HG03575 (cell line): ENCODE measurements around the gene SLC25A44.
"Not testable (repeated sequence)": the region's sequence is repeated elsewhere in the genome, so short reads cannot be mapped to it uniquely, and the experiment has no call there.

ENCODE experiments used
- ATAC-seq: cut with Tn5 transposase; IDR thresholded peaks from one replicate; pipeline ENCODE4 v1.9.1; 2021; ENCODE audit not compliant: unreplicated experiment, insufficient number of reproducible peaks, low FRiP score; ENCODE audit errors: extremely low read depth

SLC25A44 gene

DNA sequence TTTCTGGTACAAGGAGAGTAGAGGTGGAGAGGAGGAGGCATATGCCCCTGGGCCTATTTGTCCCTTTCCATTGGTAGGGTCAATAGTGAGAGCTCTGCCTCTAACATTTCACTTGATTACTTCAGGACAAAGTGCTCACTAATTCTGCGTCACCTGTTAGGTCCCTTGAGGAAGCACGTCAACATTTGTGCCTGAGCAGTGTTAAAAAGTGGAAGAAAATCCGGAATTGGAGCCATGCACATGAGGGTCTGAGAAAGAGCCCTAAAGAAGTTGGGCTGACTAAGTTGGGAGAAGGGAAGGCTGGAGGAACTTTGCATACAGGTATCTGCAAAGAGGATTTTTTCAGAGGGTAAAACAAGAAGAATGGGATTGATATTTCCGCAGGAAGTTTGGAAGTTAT, 1.9 kb downstream of the SLC25A44 start:
- ATAC-seq, result no peak

DNA sequence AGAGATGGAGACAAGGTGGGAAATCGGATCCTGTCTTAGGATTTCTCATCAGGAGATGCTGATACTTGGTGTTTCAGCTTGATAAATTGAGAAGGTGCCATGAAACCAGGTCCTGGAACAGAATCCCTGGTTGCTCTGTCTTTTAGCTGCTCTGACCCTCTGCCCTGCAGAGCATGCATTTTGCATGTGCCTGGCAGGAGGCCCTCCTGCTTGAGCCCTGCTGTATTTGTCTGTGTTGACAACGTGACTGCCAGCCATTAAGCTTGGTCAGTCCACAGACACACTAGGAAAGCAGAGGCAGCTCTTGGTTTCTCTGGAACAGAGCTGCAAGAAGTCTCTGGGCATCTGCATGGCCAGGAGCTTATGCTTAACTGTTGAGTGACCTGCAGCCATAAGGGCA, 2.5 kb downstream of the SLC25A44 start:
- ATAC-seq, result no peak

DNA sequence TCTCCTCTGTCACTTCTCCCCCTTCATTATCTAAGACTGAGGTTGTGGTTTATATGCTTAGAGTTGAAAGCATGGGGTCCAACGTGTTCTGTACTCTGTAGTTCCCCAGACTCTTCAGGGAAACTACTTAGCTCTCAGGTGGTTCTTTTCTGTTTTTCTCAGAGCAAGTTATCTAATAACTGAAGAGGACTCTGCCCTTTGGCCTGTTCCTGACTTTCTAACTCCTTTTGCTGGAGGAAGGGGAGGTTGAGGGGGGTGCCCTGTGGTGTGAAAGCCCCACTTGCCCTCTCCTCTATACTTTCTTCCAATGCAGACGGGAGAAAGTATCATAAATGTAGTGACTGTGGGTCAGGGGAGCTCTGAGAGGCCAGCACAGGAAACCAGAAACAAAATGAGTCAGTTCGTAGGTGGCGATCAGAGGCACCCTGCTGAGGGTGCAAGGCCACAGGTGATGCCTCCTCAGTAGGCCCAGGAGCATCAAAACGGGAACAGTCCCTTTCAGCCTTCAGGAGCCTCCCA, 5.0 kb downstream of the SLC25A44 start:
- no peak for ATAC-seq

DNA sequence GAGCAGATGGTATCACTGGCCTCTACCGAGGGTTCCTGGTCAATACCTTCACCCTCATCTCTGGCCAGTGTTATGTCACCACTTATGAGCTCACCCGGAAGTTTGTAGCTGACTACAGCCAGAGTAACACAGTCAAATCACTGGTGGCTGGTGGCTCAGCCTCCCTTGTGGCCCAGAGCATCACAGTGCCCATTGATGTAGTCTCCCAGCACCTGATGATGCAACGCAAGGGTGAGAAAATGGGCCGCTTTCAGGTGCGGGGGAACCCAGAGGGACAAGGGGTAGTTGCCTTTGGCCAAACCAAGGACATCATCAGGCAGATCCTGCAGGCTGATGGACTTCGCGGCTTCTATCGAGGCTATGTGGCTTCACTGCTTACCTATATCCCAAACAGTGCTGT, 6.1 kb downstream of the SLC25A44 start:
- no peak for ATAC-seq

DNA sequence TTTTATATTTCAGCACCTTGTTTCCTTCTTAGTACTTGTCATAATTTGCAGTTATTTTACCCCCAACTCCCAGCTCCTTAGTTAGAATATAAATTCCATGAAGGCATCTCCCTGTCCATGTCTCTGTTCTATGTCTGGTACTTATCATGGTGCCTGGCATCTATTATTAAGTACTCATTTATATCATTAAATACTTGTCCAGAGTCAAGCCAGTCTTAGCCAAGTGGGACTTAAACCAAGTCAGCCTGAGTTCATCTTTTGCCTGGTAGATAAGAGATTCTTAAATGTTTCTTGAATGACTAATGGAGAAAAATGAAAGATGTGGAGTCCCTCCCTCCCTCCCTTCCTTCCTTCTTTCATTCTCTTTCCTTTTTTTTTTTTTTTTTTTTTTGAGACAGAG, 9.4 kb downstream of the SLC25A44 start:
- no peak for ATAC-seq

DNA sequence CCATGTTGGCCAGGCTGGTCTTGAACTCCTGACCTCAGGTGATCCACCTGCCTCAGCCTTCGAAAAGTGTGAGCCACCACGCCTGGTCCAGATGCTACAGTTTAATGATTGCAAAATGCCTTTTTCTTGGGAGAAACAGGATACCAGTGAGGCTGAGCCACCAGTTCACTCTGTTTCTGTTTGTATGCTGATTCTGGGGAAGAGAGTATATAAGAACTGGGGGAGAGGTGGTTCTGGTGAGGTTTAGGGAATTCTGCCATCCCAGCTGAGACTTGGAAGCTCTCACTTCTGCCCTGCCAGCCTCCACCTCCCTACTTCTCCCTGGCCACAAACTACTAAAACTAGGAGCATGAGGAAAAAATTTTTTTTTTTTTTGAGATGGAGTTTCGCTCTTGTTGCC, 10.8 kb downstream of the SLC25A44 start:
- no peak for ATAC-seq

DNA sequence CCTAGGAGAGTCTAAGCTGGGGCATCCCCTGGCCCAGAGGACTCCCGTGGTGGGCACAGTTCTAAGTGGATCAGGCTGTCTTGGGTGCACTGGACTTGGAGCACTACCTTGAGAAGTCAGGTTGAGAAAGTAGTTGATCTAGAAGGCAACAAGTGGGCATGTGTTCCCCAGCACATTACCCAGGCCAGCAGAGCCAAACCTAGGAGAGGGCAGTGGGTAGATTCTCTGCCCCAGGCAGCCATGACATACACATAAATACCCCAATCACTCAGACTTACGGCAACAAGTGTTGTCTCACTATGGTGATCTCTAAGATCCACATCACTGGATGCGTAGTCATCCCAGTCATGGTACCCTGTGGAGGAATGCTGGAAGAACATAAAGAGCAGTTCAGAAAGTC, 17.3 kb downstream of the SLC25A44 start:
- no peak for ATAC-seq

DNA sequence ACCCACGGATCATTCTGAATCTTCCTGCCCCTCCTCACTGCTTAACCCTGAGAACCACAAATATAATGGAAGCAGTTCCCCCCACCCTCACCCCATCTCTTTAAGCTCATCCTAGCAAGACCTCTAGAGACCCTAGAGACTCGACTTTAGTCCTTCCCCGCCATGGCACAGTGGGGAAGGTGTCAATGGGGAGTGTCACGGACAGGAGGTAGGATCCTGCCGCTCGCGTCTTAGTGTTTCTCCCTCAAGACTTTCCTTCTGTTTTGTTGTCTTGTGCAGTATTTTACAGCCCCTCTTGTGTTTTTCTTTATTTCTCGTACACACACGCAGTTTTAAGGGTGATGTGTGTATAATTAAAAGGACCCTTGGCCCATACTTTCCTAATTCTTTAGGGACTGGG, 18.2 kb downstream of the SLC25A44 start:
- ATAC-seq, result no peak

DNA sequence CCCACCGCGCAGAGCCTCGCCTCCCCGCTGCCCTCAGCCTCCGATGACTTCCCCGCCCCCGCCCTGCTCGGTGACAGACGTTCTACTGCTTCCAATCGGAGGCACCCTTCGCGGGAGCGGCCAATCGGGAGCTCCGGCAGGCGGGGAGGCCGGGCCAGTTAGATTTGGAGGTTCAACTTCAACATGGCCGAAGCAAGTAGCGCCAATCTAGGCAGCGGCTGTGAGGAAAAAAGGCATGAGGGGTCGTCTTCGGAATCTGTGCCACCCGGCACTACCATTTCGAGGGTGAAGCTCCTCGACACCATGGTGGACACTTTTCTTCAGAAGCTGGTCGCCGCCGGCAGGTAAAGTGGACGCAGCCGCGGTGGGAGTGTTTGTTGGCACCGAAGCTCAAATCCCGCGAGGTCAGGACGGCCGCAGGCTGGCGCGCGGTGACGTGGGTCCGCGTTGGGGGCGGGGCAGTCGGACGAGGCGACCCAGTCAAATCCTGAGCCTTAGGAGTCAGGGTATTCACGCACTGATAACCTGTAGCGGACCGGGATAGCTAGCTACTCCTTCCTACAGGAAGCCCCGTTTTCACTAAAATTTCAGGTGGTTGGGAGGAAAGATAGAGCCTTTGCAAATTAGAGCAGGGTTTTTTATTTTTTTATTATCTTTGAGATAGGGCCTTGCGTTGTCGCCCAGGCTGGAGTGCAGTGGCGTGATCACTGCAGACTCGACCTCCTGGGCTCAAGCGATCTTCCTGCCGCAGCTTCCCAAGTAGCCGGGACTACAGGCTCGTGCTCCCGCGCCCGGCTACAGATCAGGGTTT, 19.1 kb downstream of the SLC25A44 start, which contains the start of gene PMF1:
PMF1 (plus strand) TSS at position 175 of the 811 bp plus-strand sequence; CDS start at position 184, 9 bp downstream.
- no peak for ATAC-seq

DNA sequence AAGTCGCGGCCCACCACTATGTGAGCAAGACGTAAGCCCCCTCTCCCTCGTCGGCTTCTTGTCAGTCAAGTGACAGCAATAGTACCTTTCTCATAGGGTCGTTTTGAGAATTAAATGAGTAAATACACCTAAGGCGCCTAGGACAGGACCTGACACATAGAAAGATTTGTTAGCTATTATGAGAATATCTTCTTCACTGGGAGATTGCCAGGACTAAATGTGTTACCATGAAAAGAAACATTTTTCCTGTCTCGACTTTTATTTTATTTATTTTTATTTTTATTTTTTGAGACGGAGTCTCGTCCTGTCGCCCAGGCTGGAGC, 19.7 kb downstream of the SLC25A44 start:
- no peak for ATAC-seq

DNA sequence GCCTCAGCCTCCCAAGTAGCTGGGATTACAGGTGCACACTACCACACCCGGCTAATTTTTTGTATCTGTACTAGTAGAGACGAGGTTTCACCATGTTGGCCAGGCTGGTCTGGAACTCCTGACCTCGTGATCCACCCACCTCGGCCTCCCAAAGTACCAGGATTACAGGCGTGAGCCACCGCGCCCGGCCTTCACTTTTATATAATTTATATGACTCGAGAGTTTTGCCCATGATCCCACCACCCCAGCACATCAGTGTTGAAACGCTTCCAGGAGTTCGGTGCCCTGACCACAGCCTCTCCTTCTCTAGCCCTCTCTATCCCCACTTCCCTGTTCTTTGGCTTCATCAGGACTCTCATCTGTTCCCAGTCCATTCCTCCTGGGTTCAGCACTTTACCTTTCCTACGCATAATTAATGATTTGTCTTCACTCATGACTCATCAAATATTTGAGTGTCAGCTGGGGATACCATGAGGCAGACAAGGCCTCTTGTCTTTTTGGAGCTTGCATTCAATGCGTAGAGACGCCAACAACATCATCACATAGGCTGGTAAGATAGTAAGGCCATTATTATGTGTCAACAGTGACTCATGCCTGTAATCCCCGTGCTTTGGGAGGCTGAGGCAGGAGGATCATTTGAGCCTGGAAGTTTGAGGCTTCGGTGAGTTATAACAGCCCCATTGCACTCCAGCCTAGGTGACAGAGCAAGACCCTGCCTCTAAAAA, 20.3 kb downstream of the SLC25A44 start:
- ATAC-seq, result no peak

DNA sequence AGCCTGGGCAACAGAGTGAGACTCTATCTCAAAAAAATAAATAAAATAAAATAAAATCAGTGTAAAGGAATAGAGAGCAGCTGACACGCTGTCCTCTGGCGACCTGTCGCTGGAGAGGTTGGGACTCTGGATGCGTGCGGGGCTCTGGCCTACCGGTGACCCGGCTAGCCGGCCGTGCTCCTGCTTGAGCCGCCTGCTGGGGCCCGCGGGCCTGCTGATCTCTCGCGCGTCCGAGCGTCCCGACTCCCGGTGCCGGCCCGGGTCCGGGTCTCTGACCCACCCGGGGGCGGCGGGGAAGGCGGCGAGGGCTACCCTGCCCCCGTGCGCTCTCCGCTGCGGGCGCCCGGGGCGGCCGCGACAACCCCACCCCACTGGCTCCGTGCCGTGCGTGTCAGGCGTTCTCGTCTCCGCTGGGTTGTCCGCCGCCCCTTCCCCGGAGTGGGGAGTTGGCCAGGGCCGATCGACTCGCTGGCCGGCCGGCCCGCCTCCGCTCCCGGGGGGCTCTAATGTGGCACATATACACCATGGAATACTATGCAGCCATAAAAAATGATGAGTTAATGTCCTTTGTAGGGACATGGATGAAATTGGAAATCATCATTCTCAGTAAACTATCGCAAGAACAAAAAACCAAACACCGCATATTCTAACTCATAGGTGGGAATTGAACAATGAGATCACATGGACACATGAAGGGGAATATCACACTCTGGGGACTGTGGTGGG, 22.6 kb downstream of the SLC25A44 start:
- ATAC-seq, result not testable (repeated sequence)

DNA sequence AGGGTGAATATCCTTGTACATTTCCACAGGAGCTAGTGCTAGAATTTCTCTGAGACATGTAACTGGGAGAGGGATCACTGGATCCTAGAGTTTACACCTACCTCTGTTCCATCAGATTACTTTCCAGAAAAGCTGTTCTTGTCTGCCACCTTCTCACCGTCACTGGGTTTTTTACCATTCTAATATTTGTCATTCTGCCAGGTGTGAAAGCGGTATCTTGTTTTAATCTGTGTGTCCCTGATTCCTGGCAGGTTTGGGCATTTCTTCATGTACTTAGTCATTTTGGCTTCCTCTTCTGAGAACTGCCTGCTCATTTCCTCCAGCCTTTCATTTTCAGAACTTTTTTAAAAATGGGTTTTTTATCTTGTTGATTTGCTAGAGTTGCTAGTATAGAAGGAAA, 24.0 kb downstream of the SLC25A44 start:
- no peak for ATAC-seq

DNA sequence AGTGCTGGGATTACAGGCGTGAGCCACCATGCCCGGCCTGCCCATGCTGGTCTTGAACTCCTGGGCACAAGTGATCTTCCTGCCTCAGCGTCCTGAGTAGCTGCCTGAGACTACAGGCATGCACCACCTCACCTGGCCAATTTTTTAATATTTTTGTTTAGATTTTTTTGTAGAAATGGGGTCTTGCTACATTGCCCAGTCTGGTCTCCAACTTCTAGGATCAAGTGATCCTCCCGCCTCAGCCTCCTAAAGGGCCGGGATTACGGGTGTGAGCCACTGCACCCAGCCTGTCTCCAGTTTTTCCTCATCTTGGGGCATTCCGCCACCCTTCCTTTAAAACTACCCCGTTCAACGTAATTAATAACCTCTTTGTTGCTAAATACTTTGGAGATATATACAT, 26.3 kb downstream of the SLC25A44 start:
- ATAC-seq, result no peak

DNA sequence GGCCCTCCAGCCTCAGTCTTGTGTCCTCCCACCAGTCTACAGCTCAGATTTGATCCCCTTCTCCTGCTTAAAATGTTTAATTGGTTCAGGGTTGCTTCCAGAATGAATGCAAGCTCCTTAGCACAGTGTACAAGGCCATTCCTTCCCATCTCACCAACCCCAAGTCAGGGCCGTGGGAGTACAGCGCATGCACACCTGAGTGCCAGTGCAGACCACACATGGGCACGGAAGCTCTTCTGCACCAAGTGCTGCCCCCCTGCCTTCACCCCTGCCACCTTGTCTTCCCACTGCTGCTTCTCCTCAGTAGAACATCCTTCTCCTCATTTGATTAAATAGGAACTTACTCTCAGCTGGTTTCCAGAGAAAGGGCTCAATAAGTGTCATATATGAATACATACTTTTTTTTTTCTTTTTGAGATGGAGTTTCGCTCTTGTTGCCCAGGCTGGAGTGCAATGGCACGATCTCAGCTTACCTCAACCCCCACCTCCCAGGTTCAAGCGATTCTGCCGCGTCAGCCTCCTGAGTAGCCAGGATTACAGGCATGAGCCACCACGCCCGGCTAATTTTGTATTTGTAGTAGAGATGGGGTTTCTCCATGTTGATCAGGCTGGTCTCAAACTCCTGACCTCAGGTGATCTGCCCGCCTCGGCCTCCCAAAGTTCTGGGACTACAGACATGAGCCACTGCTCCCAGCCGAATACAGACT, 28.2 kb downstream of the SLC25A44 start:
- no peak for ATAC-seq

DNA sequence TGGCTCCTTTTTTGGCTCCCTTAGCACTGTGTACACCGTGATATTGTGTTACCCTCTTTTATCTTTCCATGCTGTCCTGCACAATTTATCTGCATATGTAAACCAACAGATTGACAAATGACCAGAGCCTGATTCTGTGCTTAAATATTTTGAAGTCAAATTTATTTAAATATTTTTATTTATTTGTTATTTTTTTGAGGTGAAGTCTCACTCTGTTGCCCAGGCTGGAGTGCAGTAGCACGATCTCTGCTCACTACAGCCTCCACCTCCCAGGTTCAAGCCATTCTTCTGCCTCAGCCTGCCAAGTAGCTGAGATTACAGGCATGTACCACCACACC, 31.7 kb downstream of the SLC25A44 start:
- no peak for ATAC-seq

DNA sequence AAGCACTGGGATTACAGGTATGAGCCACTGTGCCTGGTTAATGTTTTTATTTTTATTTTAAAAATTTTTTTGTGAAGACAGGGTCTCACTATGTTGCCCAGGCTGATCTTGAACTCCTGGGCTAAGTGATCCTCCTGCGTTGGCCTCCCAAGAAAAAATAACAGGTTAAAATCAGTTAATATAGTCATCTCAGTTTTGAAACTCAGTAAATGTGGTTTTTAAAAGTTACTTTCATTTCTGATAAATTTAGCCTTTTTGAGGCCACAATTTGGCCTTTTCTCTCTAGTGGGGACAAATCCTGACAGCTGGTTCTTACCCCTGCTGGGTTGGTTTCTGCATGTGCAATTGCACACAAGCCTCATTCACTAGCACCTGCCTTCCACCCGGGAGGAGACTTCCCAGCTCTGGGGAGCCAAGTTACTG, 32.2 kb downstream of the SLC25A44 start:
- peak; percentile 46 for ATAC-seq

DNA sequence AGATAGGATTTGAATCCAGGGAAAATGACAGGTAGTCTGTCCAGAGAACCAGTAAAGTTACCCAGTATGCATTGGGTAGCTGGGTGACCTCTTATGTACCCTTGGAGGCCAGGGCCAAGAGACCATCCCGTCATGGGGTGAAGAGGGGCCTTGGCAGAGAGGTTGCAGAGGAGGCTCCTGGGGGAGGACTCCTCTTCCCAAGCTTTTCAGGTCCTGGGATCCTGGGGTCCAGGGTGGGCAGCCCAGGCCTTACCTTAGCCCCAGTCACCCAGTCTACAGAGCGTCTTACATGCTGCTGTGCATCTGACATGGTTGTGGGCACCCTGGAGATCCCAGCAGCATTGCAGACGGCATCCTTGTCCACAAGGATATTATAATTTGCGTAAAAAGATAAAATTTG, 32.9 kb downstream of the SLC25A44 start:
- no peak for ATAC-seq

DNA sequence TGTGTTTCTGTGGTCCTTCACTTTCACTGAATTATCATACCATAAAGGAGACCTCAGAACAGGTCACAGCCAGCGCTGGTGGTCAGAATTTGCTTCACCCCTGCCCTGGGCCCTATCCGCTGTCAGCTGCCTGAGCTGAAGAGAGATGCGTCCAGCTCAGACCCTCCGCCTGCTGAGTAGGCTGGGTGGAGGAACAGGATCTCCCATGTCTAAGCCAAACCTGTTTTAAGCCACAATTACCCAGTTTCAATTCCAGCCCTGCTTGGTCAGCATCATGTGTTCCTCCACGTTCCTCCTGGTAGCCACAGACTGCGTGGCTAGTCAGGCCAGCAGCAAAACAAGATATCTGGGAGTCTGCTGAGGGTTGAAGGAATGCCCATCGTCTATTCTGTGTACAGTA, 34.6 kb downstream of the SLC25A44 start:
- no peak for ATAC-seq
